Measurements from ENCODE around the gene RGS16.

RGS16 gene

DNA sequence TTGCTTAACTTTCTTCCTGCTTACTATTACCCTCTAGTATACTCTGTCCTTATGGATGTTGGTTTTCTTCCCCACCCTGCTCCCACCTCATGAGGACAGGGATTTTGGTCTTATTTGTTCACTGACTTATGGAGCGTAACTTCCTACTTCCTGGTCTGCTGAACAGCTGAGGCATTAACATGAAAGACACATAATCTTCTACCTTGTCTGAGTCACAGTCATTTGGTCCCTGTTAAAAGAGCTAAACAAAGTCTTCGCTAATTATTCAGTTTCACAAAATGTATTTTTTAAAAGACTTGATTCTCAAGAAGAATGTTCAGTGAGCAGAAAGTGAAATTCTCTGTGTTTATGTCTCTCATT, 33.6 kb downstream of the RGS16 start:
- no peak for DNase-seq

GRCh38 chr1:182569939-182570610, 34.1 kb downstream of the RGS16 start:
- no peak for DNase-seq

GRCh38 chr1:182568647-182569284, 35.4 kb downstream of the RGS16 start:
- DNase-seq: no peak

- DNase-seq: no peak
Observed at GRCh38 chr1:182567629-182568028, 36.6 kb downstream of the RGS16 start.

GRCh38 chr1:182565537-182565936, 38.7 kb downstream of the RGS16 start:
- no peak for DNase-seq

GRCh38 chr1:182564406-182565004, 39.7 kb downstream of the RGS16 start:
- no peak for DNase-seq

GRCh38 chr1:182563095-182563494, 41.1 kb downstream of the RGS16 start:
- DNase-seq: no peak

DNA sequence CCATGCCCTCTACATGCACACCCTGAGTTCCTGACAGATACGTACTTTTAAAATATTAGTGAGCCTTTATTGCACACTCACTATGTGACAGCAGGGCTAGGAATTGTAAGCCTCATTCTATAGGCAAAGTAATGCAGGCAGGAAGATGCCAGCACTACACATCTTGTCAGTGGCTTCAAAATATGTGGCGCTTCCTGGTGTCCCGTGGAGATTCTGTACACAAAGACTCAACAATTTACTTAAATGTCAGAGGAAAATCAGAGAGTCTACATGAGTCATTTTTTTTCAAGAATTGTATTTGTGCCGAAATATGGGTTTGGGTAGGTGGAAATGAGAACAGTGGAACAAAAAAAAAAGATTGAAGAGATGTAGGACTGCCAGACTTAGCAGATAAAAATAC, 42.7 kb downstream of the RGS16 start:
- DNase-seq: no peak

- DNase-seq: no peak
Observed at GRCh38 chr1:182560392-182560984, 43.7 kb downstream of the RGS16 start.

- no peak for DNase-seq
Observed at GRCh38 chr1:182556279-182556678, 47.9 kb downstream of the RGS16 start.

GRCh38 chr1:182555493-182555892, 48.7 kb downstream of the RGS16 start:
- DNase-seq: no peak

GRCh38 chr1:182552527-182552926, 51.7 kb downstream of the RGS16 start:
- no peak for DNase-seq

DNA sequence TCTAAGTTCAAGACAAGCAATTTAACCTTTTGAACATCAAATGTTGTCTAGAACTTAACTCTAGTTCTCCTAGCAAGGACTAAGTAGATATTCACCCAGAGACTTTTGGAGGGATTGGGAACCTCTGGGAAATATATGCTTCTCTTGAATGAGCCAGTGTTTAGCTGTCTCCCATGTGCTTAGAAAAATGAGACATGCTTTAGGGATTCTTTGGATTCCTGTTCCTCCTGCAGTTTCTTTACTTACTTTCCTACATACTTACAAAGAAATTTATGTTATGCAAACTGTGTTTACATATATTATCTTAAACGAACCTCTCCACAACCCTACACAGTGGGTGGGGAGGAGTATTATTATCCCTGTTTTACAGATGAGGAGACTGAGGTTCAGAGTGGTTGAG, 54.4 kb downstream of the RGS16 start:
- DNase-seq: no peak

DNA sequence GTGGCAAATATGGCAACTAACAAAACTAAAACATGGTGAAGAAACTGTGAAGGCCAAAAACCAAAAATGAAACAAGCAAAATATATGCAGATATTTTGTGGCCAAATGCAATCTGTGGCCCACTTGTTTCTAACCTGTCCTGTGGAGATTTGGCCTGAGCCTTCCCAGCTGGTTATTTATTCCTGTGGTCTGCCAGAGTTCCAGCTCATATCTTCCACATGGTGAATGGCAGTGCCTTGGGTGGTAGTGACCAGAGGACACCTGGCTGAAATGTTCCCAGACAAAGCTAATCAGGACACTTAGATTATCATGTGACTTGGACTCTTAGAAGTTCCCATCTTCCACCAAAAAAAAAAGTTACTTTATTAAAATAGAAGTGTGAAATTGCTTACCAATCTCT, 54.8 kb downstream of the RGS16 start:
- no peak for DNase-seq
